PFSK-1 (cell line): Measurements from ENCODE around the gene RGS3.

Source experiments
- FOXP2 ChIP-seq: optimal IDR thresholded peaks from 2 replicates; pipeline ENCODE3; 2011; ENCODE audit warnings: borderline replicate concordance, control low read depth, inconsistent platforms; ENCODE audit not compliant: insufficient read depth; ENCODE audit errors: extremely low read length, extremely low read depth
- POLR2AphosphoS5 ChIP-seq: IDR thresholded peaks from 2 replicates; pipeline ENCODE4 v1.6.1; 2012; ENCODE audit warnings: low read depth, mild to moderate bottlenecking, control low read depth, low read length, moderate library complexity
- REST ChIP-seq, 2 experiments: IDR thresholded peaks; 2 replicates each; pipeline versions ENCODE4 v1.6.1 to v1.8.0; 2011 to 2012; ENCODE audit warnings: low read depth in 2 of 2, low read length in 2 of 2, control low read depth in 1 of 2, inconsistent platforms in 1 of 2, mild to moderate bottlenecking in 1 of 2, moderate library complexity in 1 of 2; ENCODE audit not compliant: insufficient read depth in 1 of 2
- TAF1 ChIP-seq: IDR thresholded peaks from 2 replicates; pipeline ENCODE4 v1.6.1; 2012; ENCODE audit warnings: low read length, control low read depth, borderline replicate concordance; ENCODE audit not compliant: insufficient read depth

GRCh38 chr9:113446323-113446740, 17.2 kb upstream of the RGS3 start:
- TF ChIP-seq TAF1 (no peak), POLR2AphosphoS5 (no peak), FOXP2 (no peak), REST (IDR thresholded peaks at IDR 0.05; ENCODE audit: insufficient read depth in 1 of 2, low read depth in 2 of 2, low read length in 2 of 2) (no peak)
